ENCODE results near the gene TBC1D9. TPM values are rescaled to one million over a fixed set of nuclear protein-coding genes. Genes with fewer than 3 reads are reported as not detected.

Gene TBC1D9
- polyA plus RNA-seq, 2 of the 4 experiments (the other 2 are of a cell fraction), result 5.6 to 11.8 TPM

DNA sequence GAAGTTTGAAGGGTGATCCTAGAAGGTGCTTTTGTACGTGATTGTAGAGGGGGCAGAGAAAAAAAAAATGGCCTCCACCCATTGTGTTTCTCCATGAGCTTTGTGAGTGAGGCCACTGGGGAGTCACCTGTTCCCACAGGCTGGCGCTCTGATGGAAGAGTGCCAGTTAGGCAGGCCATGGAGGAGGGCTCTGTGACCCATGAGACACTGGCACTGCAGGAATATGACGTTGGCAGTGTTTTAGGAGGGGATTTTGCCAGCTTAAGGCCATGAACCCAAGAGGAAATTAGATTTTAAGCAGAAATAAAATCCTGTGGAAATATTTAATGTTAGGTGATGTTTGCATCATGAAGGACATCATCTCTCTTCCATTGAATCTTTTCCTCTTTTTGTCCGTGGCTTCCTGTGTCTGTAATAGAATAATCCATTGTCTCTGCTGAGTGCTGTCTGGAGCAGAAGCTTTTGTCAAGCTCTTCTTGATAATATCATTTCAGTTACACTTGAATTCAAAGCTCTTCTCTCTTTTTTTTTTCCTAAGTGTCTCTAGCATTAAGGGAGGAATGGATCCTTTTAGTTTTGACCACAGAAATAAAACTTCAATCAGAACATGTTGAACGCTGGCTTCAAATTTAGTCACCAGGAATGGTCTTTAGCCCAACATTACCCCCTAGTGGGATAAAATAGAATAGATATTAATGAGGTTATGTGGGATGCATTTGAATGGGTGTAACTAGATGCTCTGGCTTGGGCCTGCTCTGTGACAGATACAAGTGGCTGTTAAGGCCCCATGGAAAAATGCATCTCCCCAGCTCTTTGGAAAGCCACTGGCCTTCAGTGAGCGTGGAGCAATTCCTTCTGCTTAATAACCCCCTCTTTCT is 146.4 kb downstream of the TBC1D9 start:
- peak; percentile 88 to 89; a peak in 5 of 6 replicates for ATAC-seq
- CTCF ChIA-PET, result interaction anchor here (0.6 to 3.1 kb wide), 24 partner anchors 8 to 1006 kb away, joined by 3 to 30 read pairs (median 4); partner anchors contain the start of gene TBC1D9

DNA sequence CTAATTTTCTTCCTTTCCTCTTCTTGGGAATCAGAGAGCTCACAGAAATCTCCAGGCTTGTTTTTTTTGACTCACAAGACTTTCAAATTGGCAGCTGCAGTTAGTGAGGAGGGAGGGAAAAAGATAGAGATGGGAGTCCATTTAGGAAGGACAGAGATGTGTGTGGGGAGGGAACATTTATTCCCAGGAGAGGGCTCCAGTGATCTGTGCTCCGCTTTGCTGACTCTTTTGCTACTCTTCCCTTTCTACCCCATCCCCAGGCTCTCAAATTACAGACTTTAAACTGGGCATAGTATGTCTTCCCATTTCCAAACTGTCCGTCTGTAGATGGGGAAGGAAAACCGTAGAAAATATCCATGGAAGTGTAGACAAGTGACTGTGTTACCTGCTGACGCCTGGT is 148.3 kb downstream of the TBC1D9 start:
- ChIA-PET POLR2A (no interaction called here), CTCF (interaction anchor here (1.4 to 3.1 kb wide), 5 partner anchors 8 to 951 kb away, joined by 3 to 30 read pairs (median 12); no protein-coding TSS in a partner anchor)
- ATAC-seq (no peak), DNase-seq (ENCODE audit: low read depth in 1 of 2, low spot score in 1 of 2) (no peak), FAIRE-seq (no peak)
- H3K4me1 ChIP-seq, result no peaks in the 10 kb centered on the region
- no peaks in the 10 kb centered on the region for H3K9me3 ChIP-seq
- no peak overlapping the region for H3K4me2 ChIP-seq
- TF ChIP-seq NR3C1 (IDR thresholded peaks at IDR 0.05) (no peak), TFCP2L1 (CRISPR knock-in tag; IDR thresholded peaks at IDR 0.05) (no peak), KDM1A (IDR thresholded peaks at IDR 0.05; ENCODE audit: low read depth) (no peak), HOXB5 (CRISPR knock-in tag; IDR thresholded peaks at IDR 0.05) (no peak), MYC (IDR thresholded peaks at IDR 0.05; ENCODE audit: borderline replicate concordance, low read length) (no peak), RAD21 (conservative IDR thresholded peaks at IDR 0.05 in 1 of 2, IDR thresholded peaks at IDR 0.05 in 1 of 2) (no peak), HOXB13 (CRISPR knock-in tag; IDR thresholded peaks at IDR 0.05; ENCODE audit: low read depth) (no peak), HEYL (CRISPR knock-in tag; IDR thresholded peaks at IDR 0.05) (no peak), EHMT2 (IDR thresholded peaks at IDR 0.05; ENCODE audit: low read depth) (no peak), CBX2 (IDR thresholded peaks at IDR 0.05; ENCODE audit: borderline replicate concordance, low read depth) (no peak), SMC3 (IDR thresholded peaks at IDR 0.05) (no peak), CEBPB (IDR thresholded peaks at IDR 0.05) (no peak), RFX5 (IDR thresholded peaks at IDR 0.05) (no peak), MAX (IDR thresholded peaks at IDR 0.05) (no peak), CHD4 (IDR thresholded peaks at IDR 0.05; ENCODE audit: borderline replicate concordance) (no peak), ZC3H11A (IDR thresholded peaks at IDR 0.05) (no peak), POLR2AphosphoS2 (conservative IDR thresholded peaks at IDR 0.05; ENCODE audit: low read length) (no peak), FOSB (CRISPR knock-in tag; IDR thresholded peaks at IDR 0.05) (no peak)
- no peak overlapping the region for H3K27ac ChIP-seq
- 87% methylated on average over 4 of the region's 4 CpGs for WGBS (ENCODE audit: missing lambda C conversion rate)
- H3K4me3 ChIP-seq, result no peak overlapping the region

More for the DNA sequence above, 146.4 kb downstream of the TBC1D9 start:
- H3K4me1 ChIP-seq, result no peaks in the 10 kb centered on the region
- no peaks in the 10 kb centered on the region for H3K9me3 ChIP-seq
- 34% methylated on average over 6 of the region's 6 CpGs for WGBS (ENCODE audit: missing lambda C conversion rate)
- no peak overlapping the region for H3K4me3 ChIP-seq
- H3K4me2 ChIP-seq, result 0 out of 3 replicates have a peak overlapping the region, but pooled peaks have one; percentile 20
- FAIRE-seq, result no peak
- H3K27ac ChIP-seq, result no peak overlapping the region
- POLR2A ChIA-PET, result no interaction called here
- no peak for TF ChIP-seq KDM1A (IDR thresholded peaks at IDR 0.05; ENCODE audit: low read depth)
- TF ChIP-seq RFX5 (IDR thresholded peaks at IDR 0.05), result no peak
- TF ChIP-seq RAD21 (conservative IDR thresholded peaks at IDR 0.05 in 1 of 2, IDR thresholded peaks at IDR 0.05 in 1 of 2), result peak; percentile 65 to 74
- no peak for TF ChIP-seq RARB (CRISPR knock-in tag; IDR thresholded peaks at IDR 0.05)
- TF ChIP-seq, protein P1, sequence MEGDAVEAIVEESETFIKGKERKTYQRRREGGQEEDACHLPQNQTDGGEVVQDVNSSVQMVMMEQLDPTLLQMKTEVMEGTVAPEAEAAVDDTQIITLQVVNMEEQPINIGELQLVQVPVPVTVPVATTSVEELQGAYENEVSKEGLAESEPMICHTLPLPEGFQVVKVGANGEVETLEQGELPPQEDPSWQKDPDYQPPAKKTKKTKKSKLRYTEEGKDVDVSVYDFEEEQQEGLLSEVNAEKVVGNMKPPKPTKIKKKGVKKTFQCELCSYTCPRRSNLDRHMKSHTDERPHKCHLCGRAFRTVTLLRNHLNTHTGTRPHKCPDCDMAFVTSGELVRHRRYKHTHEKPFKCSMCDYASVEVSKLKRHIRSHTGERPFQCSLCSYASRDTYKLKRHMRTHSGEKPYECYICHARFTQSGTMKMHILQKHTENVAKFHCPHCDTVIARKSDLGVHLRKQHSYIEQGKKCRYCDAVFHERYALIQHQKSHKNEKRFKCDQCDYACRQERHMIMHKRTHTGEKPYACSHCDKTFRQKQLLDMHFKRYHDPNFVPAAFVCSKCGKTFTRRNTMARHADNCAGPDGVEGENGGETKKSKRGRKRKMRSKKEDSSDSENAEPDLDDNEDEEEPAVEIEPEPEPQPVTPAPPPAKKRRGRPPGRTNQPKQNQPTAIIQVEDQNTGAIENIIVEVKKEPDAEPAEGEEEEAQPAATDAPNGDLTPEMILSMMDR (IDR thresholded peaks at IDR 0.05), result peak; percentile 60
- no peak for TF ChIP-seq FOSL2 (IDR thresholded peaks at IDR 0.05)
- no peak for TF ChIP-seq FOSL2 (CRISPR knock-in tag; IDR thresholded peaks at IDR 0.05)
- TF ChIP-seq SREBF2 (IDR thresholded peaks at IDR 0.05), result no peak
- TF ChIP-seq EHMT2 (IDR thresholded peaks at IDR 0.05; ENCODE audit: low read depth), result no peak
- TF ChIP-seq SMC3 (IDR thresholded peaks at IDR 0.05), result peak; percentile 57
- TF ChIP-seq CHD4 (IDR thresholded peaks at IDR 0.05; ENCODE audit: borderline replicate concordance), result no peak
- no peak for TF ChIP-seq CHD2 (IDR thresholded peaks at IDR 0.05; ENCODE audit: low read length, partially characterized antibody)
- TF ChIP-seq ESRRA (IDR thresholded peaks at IDR 0.05; ENCODE audit: borderline replicate concordance, low read length), result no peak
- TF ChIP-seq HOXB13 (CRISPR knock-in tag; IDR thresholded peaks at IDR 0.05; ENCODE audit: low read depth), result no peak
- no peak for TF ChIP-seq ZSCAN20 (CRISPR knock-in tag; IDR thresholded peaks at IDR 0.05)
- DNase-seq (ENCODE audit: low read depth in 1 of 2, low spot score in 1 of 2), result peak; percentile 42 to 55
